T-helper 2 cell treated with Interferon-gamma antibody and Interleukin-4, amounts not matched to agents 5 μg/mL and 100 μg/mL, for 36 hours (primary cell): ENCODE data around the gene RNGTT.
"Not testable (repeated sequence)": the region's sequence is repeated elsewhere in the genome, so short reads cannot be mapped to it uniquely, and the experiment has no call there.

Experiments used
- DNase-seq: peaks from one replicate; pipeline ENCODE4 v3.0.0; 2021; ENCODE audit warnings: low spot score
- H3K27ac Mint-ChIP-seq: one replicate; pipeline ENCODE4 v1.8.0; 2021; ENCODE audit warnings: mild to moderate bottlenecking, mixed read lengths
- H3K27me3 Mint-ChIP-seq: one replicate; pipeline ENCODE4 v1.8.0; 2021; ENCODE audit warnings: low read depth, mixed read lengths
- H3K36me3 Mint-ChIP-seq: one replicate; pipeline ENCODE4 v1.8.0; 2021; ENCODE audit warnings: low read depth, mixed read lengths
- H3K4me1 Mint-ChIP-seq: one replicate; pipeline ENCODE4 v1.8.0; 2021; ENCODE audit warnings: low read depth, mixed read lengths
- H3K4me3 Mint-ChIP-seq: one replicate; pipeline ENCODE4 v1.8.0; 2022; ENCODE audit warnings: mild to moderate bottlenecking, moderate library complexity, mixed read lengths
- H3K9me3 Mint-ChIP-seq: one replicate; pipeline ENCODE4 v1.8.0; 2021; ENCODE audit warnings: mixed read lengths

The RNGTT gene

GRCh38 chr6:88914180-88914579, 49.2 kb downstream of the RNGTT start:
- peaks cover 12% of the 10 kb centered on the region for H3K9me3 Mint-ChIP-seq
- H3K4me1 Mint-ChIP-seq = peaks cover 29% of the 10 kb centered on the region
- no peak overlapping the region for H3K4me3 Mint-ChIP-seq
- no peak for DNase-seq
- H3K27ac Mint-ChIP-seq = no peak overlapping the region
- no peaks in the 10 kb centered on the region for H3K27me3 Mint-ChIP-seq
- H3K36me3 Mint-ChIP-seq = peaks cover 47% of the 10 kb centered on the region

- no peak overlapping the region for H3K27ac Mint-ChIP-seq
- H3K36me3 Mint-ChIP-seq = peaks cover 50% of the 10 kb centered on the region
- no peak overlapping the region for H3K4me3 Mint-ChIP-seq
- H3K9me3 Mint-ChIP-seq = peaks cover 12% of the 10 kb centered on the region
- peaks cover 33% of the 10 kb centered on the region for H3K4me1 Mint-ChIP-seq
- no peaks in the 10 kb centered on the region for H3K27me3 Mint-ChIP-seq
- no peak for DNase-seq
Measured at GRCh38 chr6:88913471-88913870, 49.9 kb downstream of the RNGTT start.

- DNase-seq = no peak
- Mint-ChIP-seq H3K4me3 (no peak overlapping the region), H3K27me3 (no peaks in the 10 kb centered on the region), H3K27ac (no peak overlapping the region), H3K36me3 (peaks cover 49% of the 10 kb centered on the region), H3K4me1 (peaks cover 25% of the 10 kb centered on the region), H3K9me3 (peaks cover 12% of the 10 kb centered on the region)
Measured at GRCh38 chr6:88910922-88911778, 52.3 kb downstream of the RNGTT start.

GRCh38 chr6:88908598-88909548, 54.5 kb downstream of the RNGTT start:
- Mint-ChIP-seq H3K4me3 (no peak overlapping the region), H3K27ac (no peak overlapping the region), H3K36me3 (peaks cover 49% of the 10 kb centered on the region), H3K9me3 (no peaks in the 10 kb centered on the region), H3K27me3 (no peaks in the 10 kb centered on the region), H3K4me1 (peaks cover 17% of the 10 kb centered on the region)
- DNase-seq = no peak

- H3K4me1 Mint-ChIP-seq = peaks cover 12% of the 10 kb centered on the region
- H3K27me3 Mint-ChIP-seq, H3K4me3 Mint-ChIP-seq, H3K27ac Mint-ChIP-seq, DNase-seq, H3K9me3 Mint-ChIP-seq: not testable (repeated sequence)
- peaks cover 50% of the 10 kb centered on the region for H3K36me3 Mint-ChIP-seq
Measured at GRCh38 chr6:88907148-88907547, 56.3 kb downstream of the RNGTT start.

GRCh38 chr6:88899569-88900316, 63.7 kb downstream of the RNGTT start:
- DNase-seq = no peak
- peaks cover 28% of the 10 kb centered on the region for H3K36me3 Mint-ChIP-seq
- no peaks in the 10 kb centered on the region for H3K4me1 Mint-ChIP-seq
- no peak overlapping the region for H3K4me3 Mint-ChIP-seq
- no peaks in the 10 kb centered on the region for H3K27me3 Mint-ChIP-seq
- H3K9me3 Mint-ChIP-seq = no peaks in the 10 kb centered on the region
- no peak overlapping the region for H3K27ac Mint-ChIP-seq

- no peak for DNase-seq
- Mint-ChIP-seq H3K27me3 (no peaks in the 10 kb centered on the region), H3K4me3 (no peak overlapping the region), H3K27ac (no peak overlapping the region), H3K36me3 (peaks cover 13% of the 10 kb centered on the region), H3K9me3 (no peaks in the 10 kb centered on the region), H3K4me1 (no peaks in the 10 kb centered on the region)
Measured at GRCh38 chr6:88895911-88896310, 67.5 kb downstream of the RNGTT start.

GRCh38 chr6:88890860-88891845, 72.3 kb downstream of the RNGTT start:
- no peaks in the 10 kb centered on the region for H3K9me3 Mint-ChIP-seq
- no peaks in the 10 kb centered on the region for H3K4me1 Mint-ChIP-seq
- no peak overlapping the region for H3K4me3 Mint-ChIP-seq
- peaks cover 24% of the 10 kb centered on the region for H3K36me3 Mint-ChIP-seq
- no peak overlapping the region for H3K27ac Mint-ChIP-seq
- H3K27me3 Mint-ChIP-seq = no peaks in the 10 kb centered on the region
- DNase-seq = no peak

- H3K27ac Mint-ChIP-seq = no peak overlapping the region
- H3K9me3 Mint-ChIP-seq = no peaks in the 10 kb centered on the region
- DNase-seq = no peak
- no peaks in the 10 kb centered on the region for H3K27me3 Mint-ChIP-seq
- H3K4me3 Mint-ChIP-seq = no peak overlapping the region
- H3K4me1 Mint-ChIP-seq = no peaks in the 10 kb centered on the region
- H3K36me3 Mint-ChIP-seq = peaks cover 31% of the 10 kb centered on the region
Measured at GRCh38 chr6:88890394-88890793, 73.0 kb downstream of the RNGTT start.

GRCh38 chr6:88884361-88884760, 79.1 kb downstream of the RNGTT start:
- H3K27me3 Mint-ChIP-seq = no peaks in the 10 kb centered on the region
- H3K4me1 Mint-ChIP-seq = peaks cover 4% of the 10 kb centered on the region
- H3K4me3 Mint-ChIP-seq = no peak overlapping the region
- peaks cover 35% of the 10 kb centered on the region for H3K36me3 Mint-ChIP-seq
- H3K27ac Mint-ChIP-seq = no peak overlapping the region
- DNase-seq = no peak
- H3K9me3 Mint-ChIP-seq = no peaks in the 10 kb centered on the region

- no peak overlapping the region for H3K27ac Mint-ChIP-seq
- no peaks in the 10 kb centered on the region for H3K9me3 Mint-ChIP-seq
- H3K4me3 Mint-ChIP-seq = no peak overlapping the region
- no peaks in the 10 kb centered on the region for H3K27me3 Mint-ChIP-seq
- peaks cover 4% of the 10 kb centered on the region for H3K4me1 Mint-ChIP-seq
- no peak for DNase-seq
- peaks cover 32% of the 10 kb centered on the region for H3K36me3 Mint-ChIP-seq
Measured at GRCh38 chr6:88882536-88882935, 80.9 kb downstream of the RNGTT start.

- no peak for DNase-seq
- Mint-ChIP-seq H3K9me3 (no peaks in the 10 kb centered on the region), H3K4me1 (peaks cover 4% of the 10 kb centered on the region), H3K4me3 (no peak overlapping the region), H3K36me3 (peaks cover 22% of the 10 kb centered on the region), H3K27me3 (no peaks in the 10 kb centered on the region), H3K27ac (no peak overlapping the region)
Measured at GRCh38 chr6:88881451-88881850, 82.0 kb downstream of the RNGTT start.

GRCh38 chr6:88880021-88880420, 83.4 kb downstream of the RNGTT start:
- DNase-seq = no peak

More at GRCh38 chr6:88880021-88880420, 83.4 kb downstream of the RNGTT start:
- peaks cover 10% of the 10 kb centered on the region for H3K36me3 Mint-ChIP-seq
- H3K4me1 Mint-ChIP-seq = peaks cover 4% of the 10 kb centered on the region
- H3K27me3 Mint-ChIP-seq = no peaks in the 10 kb centered on the region
- H3K4me3 Mint-ChIP-seq = no peak overlapping the region
- H3K9me3 Mint-ChIP-seq = no peaks in the 10 kb centered on the region
- no peak overlapping the region for H3K27ac Mint-ChIP-seq
